Measurements from ENCODE around the gene OXCT2.

OXCT2 gene

GRCh38 chr1:39729030-39729429 lies 42.1 kb downstream of the OXCT2 start:
- DNase-seq = no peak

- DNase-seq = no peak
Measured at GRCh38 chr1:39727932-39728317, 43.2 kb downstream of the OXCT2 start.

GRCh38 chr1:39727221-39727931 lies 43.8 kb downstream of the OXCT2 start:
- DNase-seq = no peak

- no peak for DNase-seq
Measured at GRCh38 chr1:39726600-39726999, 44.5 kb downstream of the OXCT2 start.

- no peak for DNase-seq
Measured at GRCh38 chr1:39722495-39722894, 48.7 kb downstream of the OXCT2 start.

- DNase-seq = no peak
Measured at GRCh38 chr1:39721664-39722063, 49.5 kb downstream of the OXCT2 start.

- DNase-seq = no peak
Measured at GRCh38 chr1:39720094-39720999, 50.8 kb downstream of the OXCT2 start.

Data from activated effector memory CD4-positive, alpha-beta T cell treated with Interleukin-2 at 50 U/mL for 16 hours (primary cell).